Testis (tissue), 3 donors: ENCODE data around the gene ENDOU. TPM values are rescaled to one million over a fixed set of nuclear protein-coding genes. Genes with fewer than 3 reads are reported as not detected.

Experiments
- DNase-seq: peaks from one replicate; pipeline ENCODE4 v3.0.0-alpha.2; 2019
- H3K27ac ChIP-seq, 2 donors: fragments of 200-600 bp; sonication (generic); one replicate each; pipeline ENCODE4 v1.5.1; 2019
- H3K27me3 ChIP-seq: fragments of 200-600 bp; sonication (generic); one replicate; pipeline ENCODE4 v1.5.1; 2019
- H3K36me3 ChIP-seq: fragments of 200-600 bp; sonication (generic); one replicate; pipeline ENCODE4 v1.5.1; 2017; ENCODE audit warnings: low read depth; ENCODE audit errors: missing control alignments
- H3K4me1 ChIP-seq: fragments of 200-600 bp; sonication (generic); one replicate; pipeline ENCODE4 v1.5.1; 2019
- H3K4me3 ChIP-seq, 2 donors: fragments of 200-600 bp; sonication (generic); one replicate each; pipeline ENCODE4 v1.5.1; 2017 to 2019
- H3K9me3 ChIP-seq: fragments of 200-600 bp; sonication (generic); one replicate; pipeline ENCODE4 v1.5.1; 2017
- CTCF ChIP-seq, 3 experiments: fragments of 450-650 bp in 2 of 3; fragments of 200-600 bp in 1 of 3; sonication (generic) in 1 of 3; IDR thresholded peaks; one replicate each; pipeline ENCODE4 v1.5.1; 2016 to 2019; ENCODE audit warnings: antibody characterized with exemption in 3 of 3, mild to moderate bottlenecking in 2 of 3, moderate library complexity in 1 of 3
- POLR2A ChIP-seq: fragments of 450-650 bp; IDR thresholded peaks from one replicate; pipeline ENCODE4 v1.6.1; 2017; ENCODE audit warnings: antibody characterized with exemption, mild to moderate bottlenecking, moderate library complexity
- WGBS, 2 donors: methylation state at CpG; one replicate each; pipeline ENCODE4 v1.1.5; 2018; 5-methylcytosine and 5-hydroxymethylcytosine counted together
- intact Hi-C: fragments of 100-400 bp; cut with DNase I; formaldehyde crosslinking; loops from one replicate; pipeline ENCODE4 v1.15.1; 2023; ENCODE audit warnings: low total_unique reads
- polyA plus RNA-seq: library from polyadenylated mRNA; stranded (reverse); fragments of 350-450 nt; fragmentation: Illumina TruSeq; extraction: RNeasy Lipid Tissue Mini Kit (QIAGEN cat#74804); gene quantifications from one replicate; pipeline ENCODE4 v1.2.3, GENCODE V29; 2014; ENCODE audit warnings: low read depth, low replicate concordance; ENCODE audit not compliant: insufficient read depth
- total RNA-seq, 2 donors: library from RNA; depleted of rRNA; stranded (reverse); fragments of >200 nt; gene quantifications; one replicate each; pipeline ENCODE4 v1.2.3, GENCODE V29; 2016

Gene ENDOU
- total and polyA plus RNA-seq, 3 donors from 2014 or later: 0.16 to 0.43 (median 0.21) TPM

GRCh38 chr12:47753021-47754001, 28.0 kb upstream of the ENDOU start:
- TF ChIP-seq POLR2A: no peak
- no peak for TF ChIP-seq CTCF (IDR thresholded peaks at IDR 0.05)
- Histone ChIP-seq H3K9me3 (no peaks in the 10 kb centered on the region), H3K4me3 (no peak overlapping the region), H3K4me1 (peaks cover 39% of the 10 kb centered on the region), H3K36me3 (no peaks in the 10 kb centered on the region), H3K27ac (peak overlapping the region; percentile 10 to 63), H3K27me3 (no peaks in the 10 kb centered on the region)
- DNase-seq: no peak
- intact Hi-C loops: no loop called here
- 48 to 59% methylated on average over 11 of the region's 11 CpGs for WGBS, 2 donors

- H3K27ac ChIP-seq: peak overlapping the region; percentile 10 to 63
- intact Hi-C loops: no loop called here
- H3K36me3 ChIP-seq: no peaks in the 10 kb centered on the region
- peaks cover 33% of the 10 kb centered on the region for H3K4me1 ChIP-seq
- no peak for DNase-seq
- no peak overlapping the region for H3K4me3 ChIP-seq
- no peaks in the 10 kb centered on the region for H3K9me3 ChIP-seq
- 59 to 75% methylated on average over 7 of the region's 7 CpGs for WGBS, 2 donors
- TF ChIP-seq POLR2A (no peak), CTCF (IDR thresholded peaks at IDR 0.05) (no peak)
- no peaks in the 10 kb centered on the region for H3K27me3 ChIP-seq
These were observed 27.3 kb upstream of the ENDOU start for GRCh38 chr12:47752552-47752951.

GRCh38 chr12:47752121-47752520, 26.8 kb upstream of the ENDOU start:
- Histone ChIP-seq H3K27me3 (no peaks in the 10 kb centered on the region), H3K4me1 (peaks cover 29% of the 10 kb centered on the region), H3K36me3 (no peaks in the 10 kb centered on the region), H3K27ac (no peak overlapping the region), H3K4me3 (no peak overlapping the region), H3K9me3 (no peaks in the 10 kb centered on the region)
- TF ChIP-seq CTCF (IDR thresholded peaks at IDR 0.05) (no peak), POLR2A (no peak)
- 88 to 90% methylated on average over 2 to 4 of the region's 4 CpGs for WGBS, 2 donors
- no peak for DNase-seq
- intact Hi-C loops: no loop called here

GRCh38 chr12:47751561-47751960, 26.3 kb upstream of the ENDOU start:
- TF ChIP-seq CTCF (IDR thresholded peaks at IDR 0.05) (no peak), POLR2A (no peak)
- WGBS, 2 donors: 80 to 83% methylated on average over 7 to 8 of the region's 9 CpGs
- no peak for DNase-seq
- Histone ChIP-seq H3K4me1 (peaks cover 29% of the 10 kb centered on the region), H3K27ac (no peak overlapping the region), H3K27me3 (no peaks in the 10 kb centered on the region), H3K4me3 (no peak overlapping the region), H3K9me3 (no peaks in the 10 kb centered on the region), H3K36me3 (no peaks in the 10 kb centered on the region)
- intact Hi-C loops: no loop called here
